Large intestine (tissue), 1 donor: ENCODE results near the gene BLOC1S2. TPM values are rescaled to one million over a fixed set of nuclear protein-coding genes. Genes with fewer than 3 reads are reported as not detected.

Experiments
- polyA plus RNA-seq: library from polyadenylated mRNA; unstranded; fragments of 120-200 nt; gene quantifications from one replicate; pipeline ENCODE4 v1.2.1, GENCODE V29; 2013

BLOC1S2 gene
- polyA plus RNA-seq, 1 donor = 39.9 TPM

Other genes starting within 250 kb of the BLOC1S2 start
- gene CPN1, start 204.8 kb downstream of the BLOC1S2 start, polyA plus RNA-seq = 0.06 TPM
- 73.6 TPM for gene ERLIN1, start 100.7 kb downstream of the BLOC1S2 start, polyA plus RNA-seq
- gene CHUK, start 57.1 kb downstream of the BLOC1S2 start, polyA plus RNA-seq = 20.2 TPM
- gene CWF19L1, start 19.0 kb downstream of the BLOC1S2 start, polyA plus RNA-seq = 22.5 TPM
- 0.48 TPM for gene PKD2L1, start 43.5 kb upstream of the BLOC1S2 start, polyA plus RNA-seq
- 30.4 TPM for gene SCD, start 60.6 kb upstream of the BLOC1S2 start, polyA plus RNA-seq
- gene WNT8B, start 176.3 kb upstream of the BLOC1S2 start, polyA plus RNA-seq = 0.09 TPM
- 15.5 TPM for gene SEC31B, start 233.2 kb upstream of the BLOC1S2 start, polyA plus RNA-seq
- gene NDUFB8, start 243.2 kb upstream of the BLOC1S2 start, polyA plus RNA-seq = 206 TPM
- 27.3 TPM for gene HIF1AN, start 249.3 kb upstream of the BLOC1S2 start, polyA plus RNA-seq